ENCODE results near the gene FXYD2. TPM values are rescaled to one million over a fixed set of nuclear protein-coding genes. Genes with fewer than 3 reads are reported as not detected.
"Not testable (repeated sequence)": the region's sequence is repeated elsewhere in the genome, so short reads cannot be mapped to it uniquely, and the experiment has no call there.

Gene FXYD2
- total RNA-seq, 3 donors from 2014 or later, result 1.2 to 9.1 (median 1.5) TPM

DNA sequence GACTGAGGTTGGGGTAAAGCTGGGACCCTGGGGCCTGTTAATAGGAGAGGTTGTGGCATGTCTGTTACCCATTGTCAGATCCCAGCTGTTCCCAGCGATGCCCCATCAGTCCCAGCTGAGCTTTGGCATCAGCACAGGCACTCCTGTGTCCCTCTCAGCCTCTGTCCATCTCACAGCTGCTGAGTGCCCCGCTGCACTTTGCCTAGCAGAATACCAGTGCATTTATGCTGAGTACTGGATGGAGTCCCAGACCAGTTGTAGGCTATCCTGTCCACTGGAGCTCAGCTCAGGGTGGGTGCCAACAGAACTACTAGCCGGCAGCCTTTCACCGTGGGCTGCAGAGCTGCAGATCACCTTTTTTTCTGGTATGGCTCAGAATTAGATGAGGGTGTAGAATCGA is 42.0 kb upstream of the FXYD2 start:
- intact Hi-C loops (cut with DNase I, micrococcal nuclease), result no loop called here
- Histone ChIP-seq H3K4me3 (no peak overlapping the region), H3K9me3 (no peaks in the 10 kb centered on the region), H3K4me1 (ENCODE audit: low read depth) (no peaks in the 10 kb centered on the region), H3K36me3 (ENCODE audit: low read depth) (no peaks in the 10 kb centered on the region)
- no peak for ATAC-seq
- TF ChIP-seq, protein P1, sequence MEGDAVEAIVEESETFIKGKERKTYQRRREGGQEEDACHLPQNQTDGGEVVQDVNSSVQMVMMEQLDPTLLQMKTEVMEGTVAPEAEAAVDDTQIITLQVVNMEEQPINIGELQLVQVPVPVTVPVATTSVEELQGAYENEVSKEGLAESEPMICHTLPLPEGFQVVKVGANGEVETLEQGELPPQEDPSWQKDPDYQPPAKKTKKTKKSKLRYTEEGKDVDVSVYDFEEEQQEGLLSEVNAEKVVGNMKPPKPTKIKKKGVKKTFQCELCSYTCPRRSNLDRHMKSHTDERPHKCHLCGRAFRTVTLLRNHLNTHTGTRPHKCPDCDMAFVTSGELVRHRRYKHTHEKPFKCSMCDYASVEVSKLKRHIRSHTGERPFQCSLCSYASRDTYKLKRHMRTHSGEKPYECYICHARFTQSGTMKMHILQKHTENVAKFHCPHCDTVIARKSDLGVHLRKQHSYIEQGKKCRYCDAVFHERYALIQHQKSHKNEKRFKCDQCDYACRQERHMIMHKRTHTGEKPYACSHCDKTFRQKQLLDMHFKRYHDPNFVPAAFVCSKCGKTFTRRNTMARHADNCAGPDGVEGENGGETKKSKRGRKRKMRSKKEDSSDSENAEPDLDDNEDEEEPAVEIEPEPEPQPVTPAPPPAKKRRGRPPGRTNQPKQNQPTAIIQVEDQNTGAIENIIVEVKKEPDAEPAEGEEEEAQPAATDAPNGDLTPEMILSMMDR (IDR thresholded peaks at IDR 0.05), result no peak
- DNase-seq, result no peak

DNA sequence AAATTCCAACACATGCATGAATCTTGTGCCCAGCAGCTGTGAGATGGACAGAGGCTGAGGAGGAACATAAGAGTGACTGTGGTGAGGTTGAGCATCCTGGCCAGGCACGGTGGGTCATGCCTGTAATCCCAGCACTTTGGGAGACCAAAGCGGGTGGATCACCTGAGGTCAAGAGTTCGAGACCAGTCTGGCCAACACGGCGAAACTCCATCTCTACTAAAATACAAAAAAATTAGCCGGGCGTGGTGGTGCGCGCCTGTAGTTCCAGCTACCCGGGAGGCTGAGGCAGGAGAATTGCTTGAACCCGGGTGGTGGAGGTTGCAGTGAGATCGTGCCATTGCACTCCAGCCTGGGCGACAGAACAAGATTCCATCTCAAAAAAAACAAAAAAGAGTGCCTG is 41.0 kb upstream of the FXYD2 start:
- not testable (repeated sequence) for H3K4me1 ChIP-seq (ENCODE audit: low read depth)

DNA sequence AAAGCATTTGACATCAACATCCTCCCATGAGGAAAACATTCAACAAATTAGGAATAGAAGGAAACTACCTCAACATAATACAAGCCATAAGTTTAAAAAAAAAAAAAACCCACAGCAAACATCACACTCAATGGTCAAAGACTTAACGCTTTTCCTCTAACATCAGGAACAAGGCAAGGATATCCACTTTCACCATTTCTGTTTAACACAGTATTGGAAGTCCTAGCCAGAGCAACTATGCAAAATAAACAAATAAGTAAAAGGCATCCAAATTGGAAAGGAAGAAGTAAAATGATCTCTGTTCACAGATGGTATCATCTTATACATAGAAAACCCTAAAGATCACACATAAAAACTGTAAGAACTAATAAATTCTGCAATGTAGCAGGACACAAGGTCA is 38.8 kb upstream of the FXYD2 start:
- no peaks in the 10 kb centered on the region for H3K36me3 ChIP-seq (ENCODE audit: low read depth)
- no peaks in the 10 kb centered on the region for H3K9me3 ChIP-seq
- ATAC-seq (no peak), DNase-seq (no peak)
- no peaks in the 10 kb centered on the region for H3K4me1 ChIP-seq (ENCODE audit: low read depth)
- TF ChIP-seq, protein P1 (IDR thresholded peaks at IDR 0.05), result no peak
- intact Hi-C loops (cut with DNase I, micrococcal nuclease), result no loop called here
- H3K4me3 ChIP-seq, result no peak overlapping the region

More for the DNA sequence above, 41.0 kb upstream of the FXYD2 start:
- DNase-seq; H3K4me3 ChIP-seq; H3K9me3 ChIP-seq; ATAC-seq; H3K36me3 ChIP-seq (ENCODE audit: low read depth); intact Hi-C loops (cut with DNase I, micrococcal nuclease): not testable (repeated sequence)

DNA sequence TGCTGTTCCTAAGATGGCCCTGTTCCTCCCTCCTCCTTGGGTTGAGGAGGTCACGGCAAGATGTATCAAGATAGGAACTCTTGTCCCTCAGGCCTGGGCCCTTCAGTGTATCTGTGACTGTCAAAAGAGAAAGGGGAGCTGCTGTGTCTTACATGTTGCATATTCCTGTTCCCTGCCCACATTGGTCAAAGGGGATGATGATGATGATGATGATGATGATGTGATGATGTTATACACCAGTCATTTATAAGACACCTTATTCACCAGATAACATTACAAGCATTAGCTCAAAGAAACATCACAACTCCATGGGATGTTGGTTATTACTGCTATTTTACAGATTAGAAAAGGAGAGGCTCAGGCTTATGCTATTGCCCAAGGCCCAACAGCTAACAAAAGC is 38.2 kb upstream of the FXYD2 start:
- ATAC-seq, result no peak

DNA sequence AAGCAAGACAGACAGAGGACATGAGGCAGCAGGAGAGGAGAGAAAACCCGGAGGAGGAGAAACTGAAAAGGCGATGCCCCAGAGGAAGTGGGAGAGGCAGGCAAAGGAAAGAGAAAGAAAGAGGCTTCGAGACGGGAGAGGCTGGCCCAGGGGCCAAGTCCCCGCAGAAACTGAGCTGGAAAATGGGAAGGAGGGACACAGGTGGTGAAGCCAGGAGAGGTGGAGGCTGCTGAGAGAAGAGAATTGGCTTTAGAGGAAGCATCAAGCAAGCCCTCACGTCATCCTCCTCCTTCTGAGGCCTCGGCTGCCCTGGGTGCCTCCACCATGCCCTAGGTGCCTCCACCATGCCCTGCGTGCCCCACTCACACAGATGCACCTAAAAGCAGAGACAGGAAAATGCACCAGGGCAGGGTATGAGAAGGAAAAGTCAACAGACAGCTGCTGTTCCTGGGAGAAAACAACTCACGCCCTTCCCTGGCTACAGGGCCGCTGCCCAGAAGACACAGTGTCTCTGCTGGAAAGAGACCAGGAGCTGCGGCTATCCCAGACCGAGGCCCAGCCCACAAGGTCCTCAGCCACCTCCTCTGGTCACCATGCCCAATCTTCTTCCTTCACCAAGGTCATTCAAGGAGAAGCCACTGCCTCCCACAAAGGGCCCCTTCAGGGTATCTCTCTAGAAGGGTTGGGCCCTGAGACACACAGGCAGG is 37.6 kb upstream of the FXYD2 start:
- H3K36me3 ChIP-seq (ENCODE audit: low read depth), result no peaks in the 10 kb centered on the region
- intact Hi-C loops (cut with DNase I, micrococcal nuclease), result no loop called here
- H3K4me1 ChIP-seq (ENCODE audit: low read depth), result no peaks in the 10 kb centered on the region
- H3K9me3 ChIP-seq, result no peaks in the 10 kb centered on the region
- no peak for DNase-seq
- no peak for ATAC-seq
- H3K4me3 ChIP-seq, result no peak overlapping the region
- TF ChIP-seq, protein P1 (IDR thresholded peaks at IDR 0.05), result no peak

More for the DNA sequence above, 38.2 kb upstream of the FXYD2 start:
- DNase-seq, result no peak
- TF ChIP-seq, protein P1 (IDR thresholded peaks at IDR 0.05), result no peak
- no peaks in the 10 kb centered on the region for H3K4me1 ChIP-seq (ENCODE audit: low read depth)
- intact Hi-C loops (cut with DNase I, micrococcal nuclease), result no loop called here
- no peaks in the 10 kb centered on the region for H3K36me3 ChIP-seq (ENCODE audit: low read depth)
- H3K4me3 ChIP-seq, result no peak overlapping the region
- H3K9me3 ChIP-seq, result no peaks in the 10 kb centered on the region

DNA sequence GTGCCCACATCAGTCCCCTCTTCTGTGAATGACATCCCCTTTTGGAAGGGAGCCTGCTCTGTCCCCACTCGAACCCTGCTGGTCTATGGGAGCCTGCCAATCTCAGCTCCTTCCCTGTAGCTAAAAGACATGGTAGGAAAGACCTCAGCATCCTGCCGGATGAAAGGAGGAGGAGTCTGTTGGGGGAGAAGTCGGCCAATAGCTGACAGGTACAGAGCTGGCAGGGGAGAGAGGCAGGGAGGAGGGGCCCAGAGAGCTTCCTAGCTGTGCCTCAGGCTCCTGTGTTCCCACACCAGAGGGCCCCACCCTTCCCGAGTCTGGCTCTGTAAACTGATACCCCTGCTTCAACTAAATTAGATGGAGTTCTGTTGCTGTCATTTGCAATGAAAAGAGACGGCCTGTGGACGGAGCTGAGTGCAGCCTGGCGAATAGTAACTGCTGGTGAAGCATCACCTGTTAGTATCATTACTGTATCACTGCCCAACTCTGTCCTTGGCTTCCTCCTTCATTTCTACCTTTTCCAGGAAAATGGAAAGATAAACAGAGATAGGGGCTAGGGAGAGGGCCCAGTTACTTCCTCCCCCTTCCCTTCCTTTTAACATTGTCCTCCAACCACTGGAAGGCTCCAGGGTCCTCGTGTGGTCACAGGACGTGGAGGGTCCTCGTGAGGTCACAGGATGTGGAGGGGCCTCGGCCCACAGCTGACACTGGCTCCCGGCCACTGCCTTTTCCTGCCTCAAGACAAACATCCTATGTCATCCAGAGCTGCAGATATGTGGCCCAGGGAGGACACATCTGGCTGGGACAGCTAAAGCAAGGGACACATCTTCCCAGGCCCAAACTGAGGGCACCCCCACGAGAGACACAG is 36.8 kb upstream of the FXYD2 start:
- H3K4me1 ChIP-seq (ENCODE audit: low read depth), result no peaks in the 10 kb centered on the region

More for the DNA sequence above, 36.8 kb upstream of the FXYD2 start:
- no peaks in the 10 kb centered on the region for H3K9me3 ChIP-seq
- ATAC-seq (no peak), DNase-seq (no peak)
- intact Hi-C loops (cut with DNase I, micrococcal nuclease), result no loop called here
- no peaks in the 10 kb centered on the region for H3K36me3 ChIP-seq (ENCODE audit: low read depth)
- TF ChIP-seq, protein P1 (IDR thresholded peaks at IDR 0.05), result no peak
- H3K4me3 ChIP-seq, result no peak overlapping the region

Measured in mucosa of descending colon (tissue), 3 donors.